Suprapubic skin (tissue), 3 donors: Measurements from ENCODE around the gene TXNIP.

Experiments used
- CTCF ChIP-seq, 2 donors: fragments of 200-600 bp in 1 of 2; fragments of 450-650 bp in 1 of 2; sonication (generic) in 1 of 2; IDR thresholded peaks; one replicate each; pipeline ENCODE4 v1.5.1; 2016 to 2019; ENCODE audit warnings: antibody characterized with exemption in 2 of 2, mild to moderate bottlenecking in 1 of 2, moderate library complexity in 1 of 2
- EP300 ChIP-seq: sonication (generic); formaldehyde crosslinking; IDR thresholded peaks from one replicate; pipeline ENCODE4 v1.6.1; 2017; ENCODE audit warnings: antibody characterized with exemption
- POLR2A ChIP-seq, 2 donors: fragments of 450-650 bp; IDR thresholded peaks; one replicate each; pipeline ENCODE4 v1.6.1; 2017; ENCODE audit warnings: antibody characterized with exemption in 2 of 2, mild to moderate bottlenecking in 2 of 2, moderate library complexity in 2 of 2

- no peak for TF ChIP-seq CTCF (IDR thresholded peaks at IDR 0.05)
- TF ChIP-seq POLR2A (IDR thresholded peaks at IDR 0.05), result no peak
- TF ChIP-seq EP300, result no peak
These were observed 21.7 kb downstream of the TXNIP start for GRCh38 chr1:145974721-145975120.
